HCT116 (cell line): ENCODE measurements around the gene NENF. TPM values are rescaled to one million over a fixed set of nuclear protein-coding genes. Genes with fewer than 3 reads are reported as not detected.
"Not testable (repeated sequence)": the region's sequence is repeated elsewhere in the genome, so short reads cannot be mapped to it uniquely, and the experiment has no call there.

ENCODE experiments used
- ATAC-seq: fragments of 200-7000 bp; cut with Tn5 transposase; 2 replicates; pipeline ENCODE4 v1.9.1; 2020; ENCODE audit warnings: mild to moderate bottlenecking, moderate library complexity
- BruUV-seq: library from RNA; stranded (reverse); fragments of 400-500 nt; replicated peaks from 2 replicates; lab custom pipeline; 2021; lab: Mats Ljungman, UMichigan
- CTCF ChIA-PET: fragments of 300-600 bp; sonication (Branson Sonifier 250); formaldehyde crosslinking; loops from one replicate; lab custom pipeline; 2021; ENCODE audit warnings: antibody characterized with exemption; lab: Charles Lee
- POLR2A ChIA-PET: fragments of 300-600, 350-600 bp; sonication (Branson Sonifier 250); formaldehyde crosslinking; loops from one replicate; lab custom pipeline; 2021; ENCODE audit warnings: antibody characterized with exemption; lab: Charles Lee
- RAD21 ChIA-PET, 2 experiments: fragments of 300-600 bp; sonication (Branson Sonifier 250); formaldehyde crosslinking; loops; one replicate each; lab custom pipeline; 2023; ENCODE audit warnings: low total read pairs in 2 of 2; ENCODE audit not compliant: uncharacterized antibody in 2 of 2, unreplicated experiment in 2 of 2, low non-redundant PET in 1 of 2; lab: Charles Lee
- DNase-seq: peaks from one replicate; pipeline ENCODE4 v3.0.0-alpha.2; 2010; ENCODE audit warnings: low read depth, low spot score
- H2AFZ ChIP-seq: fragments of 200-600 bp; shearing (Covaris generic), sonication (generic); 2 replicates; pipeline ENCODE4 v1.6.1; 2017; ENCODE audit warnings: low read depth, mixed run types, mixed read lengths, antibody characterized with exemption, low read length; ENCODE audit not compliant: poor library complexity, severe bottlenecking
- H3K27ac ChIP-seq: 2 replicates; pipeline ENCODE4 v1.5.1; 2012; ENCODE audit warnings: low read depth, low read length
- H3K27me3 ChIP-seq: fragments of 200-600 bp; sonication (generic); 2 replicates; pipeline ENCODE4 v1.6.1; 2016; ENCODE audit warnings: mixed run types, low read length, mixed read lengths; ENCODE audit not compliant: insufficient read depth
- H3K36me3 ChIP-seq, 2 experiments: fragments of 200-500 bp in 1 of 2; fragments of 200-600 bp in 1 of 2; sonication (Bioruptor generic) in 1 of 2; sonication (generic) in 1 of 2; 2 replicates each; pipeline versions ENCODE4 v1.5.1 to v1.6.1; 2014 to 2016; ENCODE audit warnings: low read length in 2 of 2, inconsistent platforms in 1 of 2, mixed read lengths in 1 of 2, mixed run types in 1 of 2; ENCODE audit not compliant: insufficient read depth in 2 of 2, control insufficient read depth in 1 of 2
- H3K4me1 ChIP-seq, 2 experiments: fragments of 200-600 bp in 1 of 2; sonication (generic) in 1 of 2; 2 replicates each; pipeline versions ENCODE4 v1.5.1 to v1.6.1; 2012 to 2017; ENCODE audit warnings: low read length in 2 of 2, inconsistent platforms in 1 of 2, mild to moderate bottlenecking in 1 of 2, mixed read lengths in 1 of 2, mixed run types in 1 of 2, moderate library complexity in 1 of 2; ENCODE audit not compliant: insufficient read depth in 2 of 2, control insufficient read depth in 1 of 2
- H3K4me2 ChIP-seq: fragments of 200-600 bp; sonication (generic); 2 replicates; pipeline ENCODE4 v1.6.1; 2017; ENCODE audit warnings: mixed run types, low read length, mixed read lengths
- H3K4me3 ChIP-seq, 2 experiments: fragments of 200-600 bp in 1 of 2; sonication (generic) in 1 of 2; replicated peaks in 1 of 2; 2 replicates each; pipeline ENCODE4 v1.5.1; 2011 to 2016; ENCODE audit warnings: low read length in 2 of 2, control low read depth in 1 of 2, low read depth in 1 of 2, mild to moderate bottlenecking in 1 of 2, mixed read lengths in 1 of 2, mixed run types in 1 of 2
- H3K79me2 ChIP-seq: fragments of 200-600 bp; sonication (generic); 2 replicates; pipeline ENCODE4 v1.6.1; 2017; ENCODE audit warnings: mild to moderate bottlenecking, mixed run types, low read length, moderate library complexity, mixed read lengths; ENCODE audit not compliant: insufficient read depth
- H3K9ac ChIP-seq: fragments of 200-600 bp; sonication (generic); 2 replicates; pipeline ENCODE4 v1.6.1; 2016; ENCODE audit warnings: low read length, mixed read lengths
- H3K9me2 ChIP-seq: fragments of 200-600 bp; sonication (generic), shearing (Covaris generic); 2 replicates; pipeline ENCODE4 v1.6.1; 2017; ENCODE audit warnings: mixed run types, mild to moderate bottlenecking, moderate library complexity; ENCODE audit not compliant: insufficient read depth
- H3K9me3 ChIP-seq, 2 experiments: fragments of 200-500 bp in 1 of 2; fragments of 200-600 bp in 1 of 2; sonication (Bioruptor generic) in 1 of 2; sonication (generic) in 1 of 2; 2 replicates each; pipeline ENCODE4 v1.6.1; 2014 to 2017; ENCODE audit warnings: low read length in 2 of 2, mixed read lengths in 2 of 2, inconsistent platforms in 1 of 2, low read depth in 1 of 2, mild to moderate bottlenecking in 1 of 2, mixed run types in 1 of 2, moderate library complexity in 1 of 2; ENCODE audit not compliant: control insufficient read depth in 1 of 2, insufficient read depth in 1 of 2
- H4K20me1 ChIP-seq: fragments of 200-600 bp; sonication (generic), shearing (Covaris generic); 2 replicates; pipeline ENCODE4 v1.6.1; 2017; ENCODE audit warnings: mixed run types, mild to moderate bottlenecking, moderate library complexity; ENCODE audit not compliant: insufficient read depth
- ATF3 ChIP-seq: IDR thresholded peaks from 2 replicates; pipeline ENCODE4 v1.6.1; 2012
- CBX3 ChIP-seq: IDR thresholded peaks from 2 replicates; pipeline ENCODE4 v1.6.1; 2012; ENCODE audit warnings: low read depth
- ELF1 ChIP-seq: IDR thresholded peaks from 2 replicates; pipeline ENCODE4 v1.6.1; 2012; ENCODE audit warnings: low read depth, borderline replicate concordance
- EZH2 ChIP-seq: fragments of 200-600 bp; sonication (generic); IDR thresholded peaks from 2 replicates; pipeline ENCODE4 v1.6.1; 2017; ENCODE audit warnings: antibody characterized with exemption, mixed run types
- POLR2A ChIP-seq: IDR thresholded peaks from 2 replicates; pipeline ENCODE4 v1.7.0; 2011; ENCODE audit warnings: borderline replicate concordance; ENCODE audit not compliant: insufficient read depth, insufficient read length; ENCODE audit errors: extremely low read depth
- POLR2AphosphoS5 ChIP-seq: IDR thresholded peaks from 2 replicates; pipeline ENCODE4 v1.6.1; 2011; ENCODE audit warnings: mild to moderate bottlenecking, low read depth, low read length, moderate library complexity
- RAD21 ChIP-seq: IDR thresholded peaks from 2 replicates; pipeline ENCODE4 v1.6.1; 2012; ENCODE audit warnings: low read depth, mild to moderate bottlenecking
- SRF ChIP-seq: IDR thresholded peaks from 2 replicates; pipeline ENCODE4 v1.6.1; 2012; ENCODE audit warnings: low read depth
- intact Hi-C: fragments of 100-400 bp; cut with micrococcal nuclease; formaldehyde crosslinking; loops from 2 replicates; pipeline ENCODE4 v1.10.0; 2022
- total RNA-seq: library from RNA; stranded (reverse); gene quantifications from one replicate; pipeline ENCODE4 v1.2.1, GENCODE V29; 2021; ENCODE audit not compliant: unreplicated experiment

NENF gene
- total RNA-seq, 1 experiment from 2014 or later, result 78.4 TPM

GRCh38 chr1:212479188-212479587 is 46.5 kb downstream of the NENF start:
- Histone ChIP-seq H3K9ac (no peak overlapping the region), H3K4me2 (no peak overlapping the region), H3K9me2 (no peaks in the 10 kb centered on the region), H4K20me1 (no peaks in the 10 kb centered on the region), H3K27ac (no peak overlapping the region), H3K9me3 (no peaks in the 10 kb centered on the region), H3K4me3 (no peak overlapping the region), H3K4me1 (peaks cover 0 to 30% of the 10 kb centered on the region in 2 experiments; a peak in 3 of 4 replicates), H3K27me3 (no peaks in the 10 kb centered on the region), H3K36me3 (no peaks in the 10 kb centered on the region), H3K79me2 (no peaks in the 10 kb centered on the region), H2AFZ (no peak overlapping the region)
- CTCF ChIA-PET, result interaction anchor here (2.3 kb wide), 1 partner anchor 129 kb away, joined by 8 read pairs; the partner anchor contains the start of gene ATF3
- no peak for TF ChIP-seq RAD21
- TF ChIP-seq ATF3, result no peak
- TF ChIP-seq POLR2A, result no peak
- no peak for TF ChIP-seq EZH2
- no peak for TF ChIP-seq POLR2AphosphoS5
- no peak for TF ChIP-seq CBX3
- TF ChIP-seq ELF1, result no peak
- TF ChIP-seq SRF, result no peak
- intact Hi-C loops, result no loop called here
- no TSS peak for BruUV-seq
- ATAC-seq (no peak), DNase-seq (no peak)
- POLR2A ChIA-PET, result interaction anchor here (3.6 kb wide), 1 partner anchor 130 kb away, joined by 32 read pairs; the partner anchor contains the start of gene ATF3
- RAD21 ChIA-PET, result no interaction called here

GRCh38 chr1:212480711-212481437 is 48.2 kb downstream of the NENF start:
- POLR2A ChIA-PET, result interaction anchor here (0.8 kb wide), 1 partner anchor 127 kb away, joined by 3 read pairs; the partner anchor contains the start of gene ATF3

More at GRCh38 chr1:212480711-212481437, 48.2 kb downstream of the NENF start:
- ATAC-seq, DNase-seq, H3K4me2 ChIP-seq, H3K27ac ChIP-seq, H3K27me3 ChIP-seq, H3K9me3 ChIP-seq, RAD21 ChIA-PET, H4K20me1 ChIP-seq, H3K9me2 ChIP-seq, H2AFZ ChIP-seq, H3K79me2 ChIP-seq, H3K36me3 ChIP-seq, BruUV-seq, H3K4me3 ChIP-seq, H3K9ac ChIP-seq, intact Hi-C loops: not testable (repeated sequence)
- CTCF ChIA-PET, result interaction anchor here (0.7 kb wide), 1 partner anchor 25 kb away, joined by 3 read pairs; no protein-coding TSS in a partner anchor
- peaks cover 5 to 47% of the 10 kb centered on the region in 2 experiments; a peak in 3 of 4 replicates for H3K4me1 ChIP-seq
